ENCODE results near the gene GAGE13. TPM values are rescaled to one million over a fixed set of nuclear protein-coding genes. Genes with fewer than 3 reads are reported as not detected.
"Not testable (repeated sequence)": the region's sequence is repeated elsewhere in the genome, so short reads cannot be mapped to it uniquely, and the experiment has no call there.

The GAGE13 gene
- total and polyA plus RNA-seq, 4 donors, result not detected

GRCh38 chrX:49291615-49292337 is 39.6 kb upstream of the GAGE13 start:
- TF ChIP-seq RXRA (IDR thresholded peaks at IDR 0.05) (no peak), CTCF (IDR thresholded peaks at IDR 0.05; ENCODE audit: low read depth, low read length, missing input control) (peak; percentile 54), RAD21 (IDR thresholded peaks at IDR 0.05) (peak; percentile 61 to 77)
- H3K4me1 ChIP-seq (ENCODE audit: control insufficient read depth in 4 of 4, insufficient read depth in 4 of 4, low read length in 3 of 4), result peaks cover 0 to 4% (median under 1%) of the 10 kb centered on the region in 4 donors
- no peak overlapping the region for H3K9ac ChIP-seq (ENCODE audit: low read depth in 1 of 2, low read length in 2 of 2)
- DNase-seq (ENCODE audit: low spot score), result peak; percentile 68
- no peaks in the 10 kb centered on the region for H3K9me3 ChIP-seq (ENCODE audit: control insufficient read depth in 4 of 4, low read length in 3 of 4)
- H3K36me3 ChIP-seq (ENCODE audit: control insufficient read depth in 4 of 4, insufficient read depth in 3 of 4, low read depth in 1 of 4, low read length in 3 of 4), result no peaks in the 10 kb centered on the region
- 21% methylated on average over 11 of the region's 11 CpGs for WGBS
- H3K4me3 ChIP-seq (ENCODE audit: low read depth in 1 of 3, low read length in 3 of 3), result no peak overlapping the region
- H3K27me3 ChIP-seq (ENCODE audit: control insufficient read depth in 4 of 4, insufficient read depth in 4 of 4, low read length in 3 of 4), result no peaks in the 10 kb centered on the region
- H3K27ac ChIP-seq (ENCODE audit: low read depth in 1 of 2, low read length in 2 of 2), result no peak overlapping the region

GRCh38 chrX:49292400-49293362 is 38.7 kb upstream of the GAGE13 start:
- no peak for TF ChIP-seq SP1 (IDR thresholded peaks at IDR 0.05)
- TF ChIP-seq ZBTB33 (IDR thresholded peaks at IDR 0.05), result no peak
- TF ChIP-seq RAD21 (IDR thresholded peaks at IDR 0.05), result no peak
- TF ChIP-seq FOXA1 (IDR thresholded peaks at IDR 0.05), result no peak
- no peak for TF ChIP-seq CTCF (IDR thresholded peaks at IDR 0.05; ENCODE audit: low read depth, low read length, missing input control)
- no peak for TF ChIP-seq HNF4G (IDR thresholded peaks at IDR 0.05)
- no peak overlapping the region for H3K9ac ChIP-seq (ENCODE audit: low read depth in 1 of 2, low read length in 2 of 2)
- H3K27me3 ChIP-seq (ENCODE audit: control insufficient read depth in 4 of 4, insufficient read depth in 4 of 4, low read length in 3 of 4), result no peaks in the 10 kb centered on the region
- H3K27ac ChIP-seq (ENCODE audit: low read depth in 1 of 2, low read length in 2 of 2), result no peak overlapping the region
- no peaks in the 10 kb centered on the region for H3K9me3 ChIP-seq (ENCODE audit: control insufficient read depth in 4 of 4, low read length in 3 of 4)
- DNase-seq (ENCODE audit: low spot score), result no peak
- H3K36me3 ChIP-seq (ENCODE audit: control insufficient read depth in 4 of 4, insufficient read depth in 3 of 4, low read depth in 1 of 4, low read length in 3 of 4), result no peaks in the 10 kb centered on the region
- WGBS, result 86% methylated on average over 17 of the region's 17 CpGs
- H3K4me1 ChIP-seq (ENCODE audit: control insufficient read depth in 4 of 4, insufficient read depth in 4 of 4, low read length in 3 of 4), result peaks cover 0 to 4% (median under 1%) of the 10 kb centered on the region in 4 donors
- no peak overlapping the region for H3K4me3 ChIP-seq (ENCODE audit: low read depth in 1 of 3, low read length in 3 of 3)

- not testable (repeated sequence) for H3K27ac ChIP-seq (ENCODE audit: low read depth in 1 of 2, low read length in 2 of 2); DNase-seq (ENCODE audit: low spot score); H3K36me3 ChIP-seq (ENCODE audit: control insufficient read depth in 4 of 4, insufficient read depth in 3 of 4, low read depth in 1 of 4, low read length in 3 of 4); H3K9ac ChIP-seq (ENCODE audit: low read depth in 1 of 2, low read length in 2 of 2); H3K4me3 ChIP-seq (ENCODE audit: low read depth in 1 of 3, low read length in 3 of 3); H3K27me3 ChIP-seq (ENCODE audit: control insufficient read depth in 4 of 4, insufficient read depth in 4 of 4, low read length in 3 of 4); H3K4me1 ChIP-seq (ENCODE audit: control insufficient read depth in 4 of 4, insufficient read depth in 4 of 4, low read length in 3 of 4); H3K9me3 ChIP-seq (ENCODE audit: control insufficient read depth in 4 of 4, low read length in 3 of 4)
- 92% methylated on average over 5 of the region's 5 CpGs for WGBS
These were observed 32.1 kb upstream of the GAGE13 start for GRCh38 chrX:49299293-49299692.
